A673 (cell line): ENCODE measurements around the gene SLC10A4. TPM values are rescaled to one million over a fixed set of nuclear protein-coding genes. Genes with fewer than 3 reads are reported as not detected.

Experiments used
- BruUV-seq: library from RNA; stranded (reverse); fragments of 400-500 nt; replicated peaks from 2 replicates; lab custom pipeline; 2021; lab: Mats Ljungman, UMichigan
- CTCF ChIA-PET: fragments of 300-600 bp; sonication (Branson Sonifier 250); formaldehyde crosslinking; loops from one replicate; lab custom pipeline; 2022; ENCODE audit warnings: antibody characterized with exemption; lab: Charles Lee
- POLR2A ChIA-PET: fragments of 300-600 bp; sonication (Branson Sonifier 250); formaldehyde crosslinking; loops from one replicate; lab custom pipeline; 2022; ENCODE audit warnings: antibody characterized with exemption; ENCODE audit not compliant: low non-redundant PET; lab: Charles Lee
- DNase-seq: peaks from one replicate; pipeline ENCODE4 v3.0.0-alpha.2; 2015; ENCODE audit warnings: low spot score
- H3K27ac ChIP-seq: fragments of 200-600 bp; sonication (generic); 2 replicates; pipeline ENCODE4 v1.5.1; 2016; ENCODE audit warnings: mixed run types, low read depth, mild to moderate bottlenecking, mixed read lengths, antibody characterized with exemption, low read length; ENCODE audit not compliant: poor library complexity, severe bottlenecking
- H3K27me3 ChIP-seq: fragments of 200-600 bp; sonication (generic); replicated peaks from 2 replicates; pipeline ENCODE4 v1.6.1; 2017; ENCODE audit warnings: mixed run types, low read depth, mild to moderate bottlenecking, mixed read lengths, antibody characterized with exemption, low read length; ENCODE audit not compliant: insufficient read depth, poor library complexity
- H3K36me3 ChIP-seq: fragments of 200-600 bp; sonication (generic); 2 replicates; pipeline ENCODE4 v1.6.1; 2016; ENCODE audit warnings: mixed run types, mild to moderate bottlenecking, mixed read lengths, antibody characterized with exemption, low read length; ENCODE audit not compliant: insufficient read depth, poor library complexity, severe bottlenecking
- H3K4me1 ChIP-seq: fragments of 200-600 bp; sonication (generic); 2 replicates; pipeline ENCODE4 v1.6.1; 2017; ENCODE audit warnings: mixed run types, mild to moderate bottlenecking, mixed read lengths, antibody characterized with exemption, low read length; ENCODE audit not compliant: insufficient read depth, poor library complexity, severe bottlenecking
- H3K4me3 ChIP-seq: fragments of 200-600 bp; sonication (generic); 2 replicates; pipeline ENCODE4 v1.5.1; 2016; ENCODE audit warnings: low read depth, mixed run types, mild to moderate bottlenecking, mixed read lengths, low read length; ENCODE audit not compliant: poor library complexity, severe bottlenecking
- H3K9me3 ChIP-seq: fragments of 200-600 bp; sonication (generic); 2 replicates; pipeline ENCODE4 v1.6.1; 2016; ENCODE audit warnings: mixed run types, low read depth, mild to moderate bottlenecking, mixed read lengths, antibody characterized with exemption, low read length; ENCODE audit not compliant: poor library complexity, severe bottlenecking
- EZH2 ChIP-seq: fragments of 200-600 bp; sonication (generic); IDR thresholded peaks from 2 replicates; pipeline ENCODE4 v1.6.1; 2017; ENCODE audit warnings: borderline replicate concordance, low read depth, mild to moderate bottlenecking, mixed read lengths, antibody characterized with exemption, low read length; ENCODE audit not compliant: poor library complexity, severe bottlenecking
- intact Hi-C: fragments of 100-400 bp; cut with micrococcal nuclease; formaldehyde crosslinking; loops from one replicate; pipeline ENCODE4 v1.10.0; 2022; ENCODE audit not compliant: unreplicated experiment
- total RNA-seq: library from RNA; stranded (reverse); gene quantifications from 2 replicates; pipeline ENCODE4 v1.2.3, GENCODE V29; 2021
- TF ChIP-seq, protein P1 (sequence below): fragments of 300-800, 200-600 bp; sonication (generic); conservative IDR thresholded peaks from 2 replicates; pipeline ENCODE4 v1.5.1; 2017; ENCODE audit warnings: low read depth, mild to moderate bottlenecking, antibody characterized with exemption, low read length, moderate library complexity, mixed read lengths

SLC10A4 gene
- total RNA-seq, 1 experiment from 2014 or later = 4.4 TPM

DNA sequence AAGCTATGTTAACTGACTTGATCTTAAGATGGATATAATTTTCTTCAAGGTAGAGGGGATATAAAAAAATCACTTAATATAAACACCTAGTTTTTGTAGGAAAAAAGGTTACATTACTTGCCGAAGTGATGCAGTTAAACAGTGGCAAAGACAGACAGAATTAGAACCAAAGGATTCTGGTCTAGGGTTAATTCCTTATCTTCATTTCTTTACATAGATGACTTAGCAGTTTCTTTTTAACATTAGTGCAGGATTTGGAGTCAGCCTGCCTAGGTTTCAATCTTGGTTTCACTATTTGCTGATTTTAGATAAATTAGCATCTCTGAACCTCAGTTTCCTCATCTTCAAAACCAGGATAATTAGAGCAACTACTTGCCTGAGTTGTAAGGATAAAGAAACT, 21.2 kb downstream of the SLC10A4 start:
- intact Hi-C loops = no loop called here
- BruUV-seq = no TSS peak
- peaks cover 3% of the 10 kb centered on the region for H3K36me3 ChIP-seq
- POLR2A ChIA-PET = no interaction called here
- CTCF ChIA-PET = no interaction called here
- DNase-seq = no peak
- TF ChIP-seq EZH2 = no peak
- TF ChIP-seq, protein P1, sequence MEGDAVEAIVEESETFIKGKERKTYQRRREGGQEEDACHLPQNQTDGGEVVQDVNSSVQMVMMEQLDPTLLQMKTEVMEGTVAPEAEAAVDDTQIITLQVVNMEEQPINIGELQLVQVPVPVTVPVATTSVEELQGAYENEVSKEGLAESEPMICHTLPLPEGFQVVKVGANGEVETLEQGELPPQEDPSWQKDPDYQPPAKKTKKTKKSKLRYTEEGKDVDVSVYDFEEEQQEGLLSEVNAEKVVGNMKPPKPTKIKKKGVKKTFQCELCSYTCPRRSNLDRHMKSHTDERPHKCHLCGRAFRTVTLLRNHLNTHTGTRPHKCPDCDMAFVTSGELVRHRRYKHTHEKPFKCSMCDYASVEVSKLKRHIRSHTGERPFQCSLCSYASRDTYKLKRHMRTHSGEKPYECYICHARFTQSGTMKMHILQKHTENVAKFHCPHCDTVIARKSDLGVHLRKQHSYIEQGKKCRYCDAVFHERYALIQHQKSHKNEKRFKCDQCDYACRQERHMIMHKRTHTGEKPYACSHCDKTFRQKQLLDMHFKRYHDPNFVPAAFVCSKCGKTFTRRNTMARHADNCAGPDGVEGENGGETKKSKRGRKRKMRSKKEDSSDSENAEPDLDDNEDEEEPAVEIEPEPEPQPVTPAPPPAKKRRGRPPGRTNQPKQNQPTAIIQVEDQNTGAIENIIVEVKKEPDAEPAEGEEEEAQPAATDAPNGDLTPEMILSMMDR = no peak
- no peak overlapping the region for H3K27ac ChIP-seq
- H3K4me1 ChIP-seq = no peaks in the 10 kb centered on the region
- no peaks in the 10 kb centered on the region for H3K9me3 ChIP-seq
- H3K4me3 ChIP-seq = no peak overlapping the region
- H3K27me3 ChIP-seq = no peaks in the 10 kb centered on the region

- H3K36me3 ChIP-seq = peaks cover 5% of the 10 kb centered on the region
- TF ChIP-seq, protein P1 = no peak
- TF ChIP-seq EZH2 = no peak
- intact Hi-C loops = no loop called here
- ChIA-PET CTCF (no interaction called here), POLR2A (no interaction called here)
- no peak overlapping the region for H3K27ac ChIP-seq
- no peaks in the 10 kb centered on the region for H3K4me1 ChIP-seq
- no peak overlapping the region for H3K4me3 ChIP-seq
- no peaks in the 10 kb centered on the region for H3K9me3 ChIP-seq
- no TSS peak for BruUV-seq
- DNase-seq = no peak
- no peaks in the 10 kb centered on the region for H3K27me3 ChIP-seq
Observed at GRCh38 chr4:48506716-48507115, 23.6 kb downstream of the SLC10A4 start.

- H3K27ac ChIP-seq = no peak overlapping the region
- intact Hi-C loops = no loop called here
- H3K27me3 ChIP-seq = no peaks in the 10 kb centered on the region
- TF ChIP-seq, protein P1 = no peak
- TF ChIP-seq EZH2 = no peak
- no peaks in the 10 kb centered on the region for H3K9me3 ChIP-seq
- CTCF ChIA-PET = no interaction called here
- H3K36me3 ChIP-seq = peaks cover 17% of the 10 kb centered on the region
- H3K4me3 ChIP-seq = no peak overlapping the region
- no peak for DNase-seq
- POLR2A ChIA-PET = interaction anchor here (0.6 kb wide), 1 partner anchor 10 kb away, joined by 3 read pairs; no protein-coding TSS in a partner anchor
- H3K4me1 ChIP-seq = no peaks in the 10 kb centered on the region
- no TSS peak for BruUV-seq
Observed at GRCh38 chr4:48509543-48509942, 26.4 kb downstream of the SLC10A4 start.
